DMS 273 treated with DMSO at 0.1 percent for 48 hours (cell line): ENCODE results near the gene PAX3.
"Not testable (repeated sequence)": the region's sequence is repeated elsewhere in the genome, so short reads cannot be mapped to it uniquely, and the experiment has no call there.

ENCODE experiments used
- DNase-seq: peaks from one replicate; lab custom pipeline; 2025; lab: John Stamatoyannopoulos, UW

The PAX3 gene

GRCh38 chr2:222213049-222213448, 85.7 kb downstream of the PAX3 start:
- no peak for DNase-seq

GRCh38 chr2:222212571-222212970, 86.2 kb downstream of the PAX3 start:
- DNase-seq = no peak

DNA sequence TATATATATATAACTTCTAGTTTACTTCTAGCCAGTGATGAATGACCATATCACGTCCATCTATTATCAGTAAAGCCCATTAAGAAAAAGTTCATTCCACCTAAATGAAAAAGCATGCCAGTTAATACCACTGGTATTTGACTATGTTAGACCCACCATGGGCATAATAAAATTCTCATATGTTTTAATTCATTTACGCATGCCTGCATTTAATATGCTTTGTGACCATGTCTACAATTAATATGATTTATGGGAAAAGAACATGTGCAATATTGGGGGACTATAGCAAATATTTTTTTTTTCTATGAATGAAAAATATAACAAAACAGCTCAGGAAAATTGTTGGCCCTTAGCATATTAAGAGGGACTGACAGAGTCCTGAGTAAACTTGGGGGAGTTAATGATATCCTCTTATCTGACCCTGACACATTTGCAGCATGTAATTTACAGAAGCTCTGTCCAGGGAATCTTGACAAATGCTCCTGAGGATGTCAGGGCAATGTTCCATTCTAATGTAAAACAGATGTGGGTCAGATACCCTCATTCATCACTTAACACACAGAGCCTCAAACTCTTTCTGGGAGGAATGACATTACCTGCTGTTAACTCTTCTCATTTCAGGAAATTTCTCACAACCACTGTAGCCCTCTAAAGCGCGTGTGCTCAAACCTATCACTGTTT, 90.6 kb downstream of the PAX3 start:
- no peak for DNase-seq

DNA sequence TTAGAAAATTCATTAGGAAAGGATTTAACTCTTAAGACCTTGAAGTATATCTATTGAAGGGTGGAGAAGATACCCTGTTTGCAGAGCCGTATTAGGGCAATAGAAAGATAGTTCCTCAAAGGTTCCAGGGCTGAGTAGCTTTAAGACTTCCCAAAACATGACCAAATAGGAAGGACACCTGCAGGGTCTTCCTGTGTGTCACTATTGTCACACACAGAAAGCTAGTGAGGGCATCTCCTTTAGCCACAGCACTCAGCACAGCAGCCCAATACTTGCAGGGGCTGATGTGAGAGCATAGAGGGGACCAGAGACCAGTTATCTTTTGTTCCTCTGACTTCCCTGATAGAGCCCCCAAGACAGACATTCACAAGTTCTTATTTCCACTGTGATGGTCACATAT, 93.7 kb downstream of the PAX3 start:
- no peak for DNase-seq

DNA sequence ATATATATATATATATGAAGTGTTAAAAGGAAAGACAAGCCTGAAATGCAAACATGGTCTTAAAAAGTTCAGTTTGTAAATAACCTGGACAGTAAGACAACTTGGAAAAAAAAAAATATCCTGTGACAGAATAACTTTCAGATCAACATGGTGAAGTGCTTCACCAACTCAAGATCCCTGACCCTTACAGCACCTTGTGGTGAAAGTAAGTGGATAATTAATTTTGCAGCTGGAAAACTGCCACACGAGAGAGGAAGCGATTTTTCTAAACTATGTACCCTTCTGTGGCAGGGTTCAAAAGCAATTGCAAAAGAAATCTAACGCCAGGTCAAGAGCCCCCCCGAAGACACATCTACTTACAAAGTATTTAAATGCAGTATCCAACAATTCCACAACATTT, 95.8 kb downstream of the PAX3 start:
- no peak for DNase-seq

DNA sequence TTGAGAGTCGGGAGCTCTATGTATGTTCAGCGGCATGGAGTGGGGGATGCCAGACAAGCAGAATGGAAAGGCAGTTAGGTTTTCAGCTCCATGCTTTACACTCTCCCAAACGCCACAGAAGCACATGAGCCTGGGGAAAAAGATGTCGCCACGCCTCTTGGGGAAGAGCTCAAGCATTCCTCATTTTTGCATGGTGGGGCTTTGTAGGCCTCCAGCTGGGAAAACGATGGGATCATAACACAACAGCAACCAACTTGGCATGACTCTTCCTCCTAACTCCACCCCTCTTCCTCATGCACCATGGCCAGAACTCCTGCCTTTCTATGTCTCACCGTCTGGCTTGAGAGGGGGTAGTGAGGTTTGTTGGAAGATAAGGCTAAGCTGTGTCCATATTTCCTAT, 102.6 kb downstream of the PAX3 start:
- DNase-seq = no peak

DNA sequence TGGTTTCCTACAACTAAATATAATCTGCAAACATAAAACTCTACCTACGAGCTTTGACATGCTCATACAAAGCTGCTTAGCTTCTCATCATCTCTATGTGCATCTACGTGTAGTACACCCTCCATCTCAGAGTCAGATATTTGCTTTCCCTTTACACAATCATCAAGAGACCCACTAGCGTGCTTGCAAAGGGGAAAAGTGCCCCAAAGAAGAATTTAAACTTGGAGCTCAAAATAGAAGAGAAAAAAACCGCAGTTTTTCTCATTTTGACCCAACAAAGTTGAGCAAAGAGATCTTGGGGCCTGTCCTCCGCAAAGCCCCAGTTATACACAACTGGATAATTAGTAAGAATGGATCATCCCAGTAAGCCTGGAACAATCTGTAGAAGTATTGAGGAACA, 104.1 kb downstream of the PAX3 start:
- DNase-seq = no peak

GRCh38 chr2:222193328-222193983, 105.3 kb downstream of the PAX3 start:
- DNase-seq = no peak

- DNase-seq = no peak
Observed at GRCh38 chr2:222180619-222181018, 118.2 kb downstream of the PAX3 start.

DNA sequence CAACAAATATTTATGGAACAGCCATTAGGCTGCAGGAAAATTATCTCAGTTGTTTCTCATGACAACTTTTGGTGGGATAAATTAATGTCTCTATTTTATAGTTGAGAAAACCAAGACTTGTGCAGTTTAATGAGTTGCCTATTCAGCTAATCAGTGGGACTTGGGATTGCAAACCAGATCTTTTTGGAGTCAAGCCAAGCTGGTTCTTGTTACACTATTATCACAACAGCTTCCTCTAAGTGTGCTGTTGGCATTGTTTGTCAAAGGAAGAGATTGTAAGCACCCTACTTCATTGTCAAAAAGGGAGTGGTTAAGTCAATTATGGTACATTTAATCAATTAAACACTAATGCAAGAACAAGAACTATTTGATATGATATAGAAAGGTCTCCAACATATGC, 119.2 kb downstream of the PAX3 start:
- no peak for DNase-seq

GRCh38 chr2:222178450-222178849, 120.3 kb downstream of the PAX3 start:
- DNase-seq = no peak

DNA sequence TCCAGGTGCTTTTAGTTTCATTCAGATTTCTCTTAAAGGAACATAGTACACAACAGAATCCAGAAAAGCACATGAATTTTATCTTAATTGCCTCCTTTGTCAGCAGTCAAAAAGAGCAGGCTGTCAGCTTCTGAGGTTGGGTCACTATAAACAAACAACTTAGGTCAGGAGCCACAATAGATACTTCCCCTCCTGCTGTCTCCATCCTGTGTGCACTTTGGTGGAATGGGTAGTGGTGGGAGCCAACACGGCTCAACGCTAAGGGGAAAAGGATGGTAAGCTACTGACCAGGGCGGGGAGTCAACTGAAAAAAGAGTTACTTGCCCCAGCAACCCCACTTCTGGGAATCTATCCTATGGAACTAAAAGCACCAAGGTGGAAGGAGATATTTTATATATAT, 121.9 kb downstream of the PAX3 start:
- no peak for DNase-seq

DNA sequence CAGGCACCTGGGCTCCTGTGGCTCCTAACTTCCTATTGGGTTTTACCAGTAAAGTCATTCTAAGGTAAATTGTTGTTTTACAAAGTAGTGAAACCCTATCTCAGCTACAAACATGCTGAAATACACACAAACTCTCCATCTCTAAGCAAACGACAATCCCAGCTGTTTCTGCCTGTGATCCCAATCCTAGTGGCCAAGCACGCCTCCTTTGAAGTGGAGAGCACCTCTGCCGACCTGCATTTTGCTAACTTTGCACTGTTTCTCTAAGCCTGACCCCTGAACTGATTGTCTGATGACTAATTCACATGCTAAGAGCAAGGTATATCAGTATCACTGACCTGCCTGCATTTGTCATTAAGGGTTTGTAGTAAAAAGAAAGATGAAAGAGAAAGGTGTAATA, 124.3 kb downstream of the PAX3 start:
- no peak for DNase-seq

DNA sequence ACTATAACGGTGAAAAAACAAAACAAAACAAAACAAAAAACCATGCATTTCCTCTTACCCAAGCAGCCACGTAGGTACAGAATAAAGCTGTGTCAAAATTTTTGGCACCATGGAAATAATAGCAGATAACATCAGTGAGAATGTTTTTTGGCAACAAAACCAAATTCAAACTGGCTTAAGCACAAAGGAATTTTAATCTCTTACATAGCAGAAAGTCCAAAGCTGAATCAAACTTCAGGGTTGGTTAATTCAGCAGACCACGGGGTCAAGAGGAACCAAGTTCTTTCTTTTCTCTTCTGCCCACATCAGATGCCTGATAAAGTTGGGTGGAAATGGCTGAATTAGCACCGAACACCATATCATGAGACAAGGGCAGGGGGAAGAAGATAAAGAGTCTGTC, 129.5 kb downstream of the PAX3 start:
- DNase-seq = no peak

DNA sequence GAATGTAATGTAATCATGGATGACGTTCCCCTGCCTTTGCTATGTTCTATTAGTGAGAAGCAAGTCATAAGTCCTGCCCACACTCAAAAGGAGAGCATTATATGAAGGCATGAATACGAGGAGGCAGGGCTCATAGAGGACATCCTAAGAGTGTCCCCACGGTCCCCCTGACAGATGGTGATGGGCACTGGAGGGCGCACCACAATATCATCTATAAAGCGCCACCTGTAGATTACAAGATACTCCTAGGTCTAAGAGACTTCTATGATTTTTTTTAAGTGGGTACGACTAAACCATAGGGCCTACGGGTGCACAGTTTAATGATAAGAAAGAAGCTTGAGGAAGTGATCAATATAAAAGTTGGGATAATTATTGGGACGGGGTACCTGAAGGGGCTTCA, 131.0 kb downstream of the PAX3 start:
- DNase-seq = no peak

DNA sequence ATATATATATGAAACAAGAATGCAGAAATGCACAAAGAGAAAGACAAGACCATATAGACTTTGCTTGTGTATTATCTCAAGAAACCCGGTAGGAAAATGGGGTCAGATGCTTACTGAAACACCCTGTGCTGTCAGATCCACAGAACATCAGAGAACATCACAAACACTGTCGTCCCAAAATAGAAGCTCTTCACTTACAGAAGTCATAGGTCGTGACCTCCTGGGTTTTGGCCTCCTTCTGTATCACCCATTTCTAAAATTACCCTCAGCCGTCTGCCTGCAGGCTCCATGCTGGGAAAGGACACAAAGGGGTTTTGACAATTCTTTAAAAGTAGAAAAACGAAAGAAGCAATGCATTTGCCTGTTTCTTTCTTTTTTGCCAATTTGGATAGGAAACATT, 137.9 kb downstream of the PAX3 start:
- no peak for DNase-seq

- DNase-seq = no peak
Observed at GRCh38 chr2:222160125-222160524, 138.7 kb downstream of the PAX3 start.

DNA sequence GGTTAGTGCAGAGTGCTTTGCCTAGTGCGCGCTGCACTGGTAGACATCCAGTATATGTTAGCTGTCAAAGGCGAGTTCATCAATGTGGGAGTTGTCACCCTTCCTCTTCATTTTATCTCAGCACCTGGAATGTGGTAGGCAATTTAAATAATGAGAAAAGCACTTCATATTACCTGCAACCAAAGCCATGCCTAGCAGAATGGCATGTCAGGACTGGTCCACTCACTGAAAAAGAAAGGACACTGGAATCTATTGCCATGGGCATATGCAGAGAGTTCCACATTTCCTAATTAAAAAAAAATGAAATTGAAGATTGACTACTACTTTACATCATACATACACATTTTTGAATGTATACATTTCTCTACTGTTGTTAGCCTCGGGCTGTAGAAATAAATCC, 139.6 kb downstream of the PAX3 start:
- DNase-seq = no peak

DNA sequence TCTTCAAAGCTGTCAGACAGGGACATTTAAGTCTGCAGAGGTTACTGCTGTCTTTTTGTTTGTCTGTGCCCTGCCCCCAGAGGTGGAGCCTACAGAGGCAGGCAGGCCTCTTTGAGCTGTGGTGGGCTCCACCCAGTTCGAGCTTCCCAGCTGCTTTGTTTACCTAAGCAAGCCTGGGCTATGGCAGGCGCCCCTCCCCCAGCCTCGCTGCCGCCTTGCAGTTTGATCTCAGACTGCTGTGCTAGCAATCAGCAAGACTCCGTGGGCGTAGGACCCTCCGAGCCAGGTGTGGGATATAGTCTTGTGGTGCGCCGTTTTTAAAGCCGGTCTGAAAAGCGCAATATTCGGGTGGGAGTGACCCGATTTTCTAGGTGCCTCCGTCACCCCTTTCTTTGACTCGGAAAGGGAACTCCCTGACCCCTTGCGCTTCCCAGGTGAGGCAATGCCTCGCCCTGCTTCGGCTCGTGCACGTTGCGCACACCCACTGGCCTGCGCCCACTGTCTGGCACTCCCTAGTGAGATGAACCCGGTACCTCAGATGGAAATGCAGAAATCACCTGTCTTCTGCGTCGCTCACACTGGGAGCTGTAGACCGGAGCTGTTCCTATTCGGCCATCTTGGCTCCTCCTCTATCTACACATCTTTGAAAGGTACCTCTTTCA, 143.7 kb downstream of the PAX3 start:
- not testable (repeated sequence) for DNase-seq
